HG03039 (cell line): Measurements from ENCODE around the gene NOD2.

Source experiments
- ATAC-seq: cut with Tn5 transposase; IDR thresholded peaks from one replicate; pipeline ENCODE4 v1.9.1; 2021; ENCODE audit warnings: mild to moderate bottlenecking, moderate library complexity; ENCODE audit not compliant: unreplicated experiment

The NOD2 gene

DNA sequence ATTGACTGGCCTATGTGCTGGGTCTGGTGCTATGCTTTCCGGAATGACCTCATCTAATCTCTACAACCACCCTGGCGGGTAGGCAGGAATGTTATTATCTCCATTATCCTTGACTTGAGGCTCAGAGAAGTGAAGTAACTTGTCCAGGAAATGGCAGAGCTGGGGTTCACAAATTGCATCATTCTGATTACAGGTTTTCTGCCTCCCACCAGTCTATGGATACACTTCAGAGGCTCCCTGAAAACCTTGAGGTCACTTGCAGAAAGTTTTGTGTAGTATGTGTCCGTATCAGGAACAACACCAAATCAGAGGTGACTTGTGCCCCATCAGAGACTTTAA is 19.1 kb downstream of the NOD2 start:
- no peak for ATAC-seq

DNA sequence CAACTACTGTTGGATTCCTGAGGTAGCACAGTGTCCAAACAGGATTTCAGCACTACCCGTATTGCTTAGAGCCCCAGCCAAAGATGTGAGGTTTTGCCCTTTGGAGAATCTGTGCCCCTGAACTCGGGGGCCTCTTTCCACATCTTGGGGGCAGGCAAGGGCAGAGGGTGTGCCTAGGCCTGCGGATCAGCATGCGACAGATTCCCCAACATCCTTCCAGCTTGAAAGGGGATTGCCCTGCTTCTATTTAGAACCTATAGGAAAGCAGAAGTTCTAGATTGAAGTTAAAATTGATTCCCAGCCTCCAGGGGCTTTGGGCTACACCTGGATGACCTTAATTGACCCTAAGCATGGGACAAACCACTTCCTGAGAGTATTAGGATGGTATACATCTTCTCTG is 19.6 kb downstream of the NOD2 start:
- no peak for ATAC-seq

DNA sequence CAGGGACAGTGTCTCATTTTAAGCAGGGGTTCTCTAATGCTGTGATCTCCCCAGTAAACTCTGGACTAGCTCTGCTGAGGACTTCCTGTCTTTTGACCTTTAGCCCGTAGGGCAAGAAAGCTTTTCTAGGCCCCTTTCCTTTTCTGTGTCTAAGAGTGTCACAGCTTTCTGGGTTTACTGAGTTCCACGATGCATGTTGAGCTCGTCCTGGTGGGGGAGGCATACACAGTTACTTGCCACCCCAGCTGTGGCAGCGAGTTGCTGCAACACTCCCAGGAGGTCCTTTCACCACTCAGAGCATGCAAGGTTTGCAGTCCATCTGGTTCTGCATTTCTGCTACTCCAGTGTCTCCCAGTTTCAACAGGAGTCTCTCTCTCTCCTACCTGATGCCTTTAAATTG is 23.7 kb downstream of the NOD2 start:
- ATAC-seq: no peak

DNA sequence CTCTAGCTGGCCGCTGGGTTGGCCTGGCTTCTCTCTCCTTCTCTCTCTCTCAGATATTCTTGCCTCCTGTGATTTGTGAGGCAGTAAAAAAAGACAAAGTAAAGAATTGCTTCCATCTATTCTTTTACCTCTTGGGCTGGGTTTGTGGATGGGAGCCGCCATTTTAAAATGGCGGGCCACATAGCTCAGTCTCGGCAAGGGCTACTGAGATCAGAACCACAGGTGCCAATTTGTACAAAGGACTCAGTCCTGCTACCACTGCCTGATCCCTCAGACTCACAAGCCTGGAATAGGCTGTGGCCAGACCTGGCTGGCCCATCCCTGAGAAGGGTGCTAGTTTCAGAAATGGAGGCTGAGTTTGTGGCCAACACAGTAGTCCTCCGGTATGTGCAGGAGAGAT is 24.1 kb downstream of the NOD2 start:
- ATAC-seq: no peak

DNA sequence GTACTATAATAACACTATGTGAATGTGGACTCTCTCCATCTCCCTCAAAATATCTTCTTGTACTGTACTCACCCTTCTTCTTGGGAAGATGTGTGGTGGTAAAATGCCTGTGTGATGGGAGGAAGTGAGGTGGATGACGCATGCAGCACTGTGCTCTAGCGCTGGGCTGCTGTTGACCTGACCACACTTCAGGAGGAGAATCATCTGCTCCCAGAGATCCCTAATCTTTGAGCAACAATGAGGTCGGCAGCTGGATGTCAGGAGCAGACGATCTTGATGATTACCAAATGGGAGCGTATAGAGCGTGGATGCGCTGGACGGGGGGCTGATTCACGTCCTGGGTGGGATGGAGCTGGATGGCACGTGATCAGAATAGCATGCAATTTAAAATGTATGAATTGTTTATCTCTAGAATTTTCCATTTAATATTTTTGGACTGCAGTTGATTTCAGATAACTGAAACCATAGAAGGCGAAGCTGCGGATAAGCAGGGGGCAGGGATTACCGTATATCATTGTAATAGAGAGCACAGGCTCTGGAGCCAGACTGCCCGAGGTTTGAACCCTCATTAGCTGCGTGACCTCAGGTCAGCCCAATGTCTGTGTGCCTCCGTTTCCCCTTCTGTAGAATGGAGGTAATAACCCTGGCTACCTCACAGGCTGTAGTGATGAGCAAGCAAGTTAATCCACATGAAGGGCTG is 24.8 kb downstream of the NOD2 start:
- ATAC-seq: no peak

DNA sequence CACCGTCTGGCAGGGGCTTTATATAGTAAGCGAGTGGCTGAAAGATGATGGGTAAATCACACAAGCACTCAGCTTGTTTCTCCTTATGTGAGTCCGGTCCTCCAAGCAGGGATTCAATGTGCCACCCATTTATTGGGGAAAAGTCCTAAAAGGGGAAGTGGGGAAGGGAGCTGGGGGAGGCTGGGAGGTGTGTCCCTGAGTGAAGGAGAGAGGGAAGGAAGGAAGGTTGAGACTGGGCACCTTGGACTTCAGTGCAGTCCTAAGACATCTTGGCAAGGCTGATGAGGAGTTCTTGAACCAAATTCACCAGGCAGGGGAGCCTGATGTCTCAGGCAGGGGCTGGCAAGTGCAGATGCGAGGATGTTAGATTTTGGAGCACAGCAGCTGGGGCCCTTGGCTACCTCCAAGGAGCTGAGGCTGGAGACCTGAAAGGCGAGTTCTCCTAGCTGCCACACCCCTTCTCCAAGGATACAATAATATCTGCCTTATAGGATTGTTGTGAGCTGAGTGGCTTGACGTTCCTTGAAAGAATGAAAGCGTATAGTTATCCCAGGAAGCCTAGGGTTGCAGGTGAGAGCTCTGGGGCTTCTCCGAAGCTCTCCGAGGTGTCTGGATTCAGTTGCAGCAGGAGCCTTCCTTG is 25.5 kb downstream of the NOD2 start:
- no peak for ATAC-seq

DNA sequence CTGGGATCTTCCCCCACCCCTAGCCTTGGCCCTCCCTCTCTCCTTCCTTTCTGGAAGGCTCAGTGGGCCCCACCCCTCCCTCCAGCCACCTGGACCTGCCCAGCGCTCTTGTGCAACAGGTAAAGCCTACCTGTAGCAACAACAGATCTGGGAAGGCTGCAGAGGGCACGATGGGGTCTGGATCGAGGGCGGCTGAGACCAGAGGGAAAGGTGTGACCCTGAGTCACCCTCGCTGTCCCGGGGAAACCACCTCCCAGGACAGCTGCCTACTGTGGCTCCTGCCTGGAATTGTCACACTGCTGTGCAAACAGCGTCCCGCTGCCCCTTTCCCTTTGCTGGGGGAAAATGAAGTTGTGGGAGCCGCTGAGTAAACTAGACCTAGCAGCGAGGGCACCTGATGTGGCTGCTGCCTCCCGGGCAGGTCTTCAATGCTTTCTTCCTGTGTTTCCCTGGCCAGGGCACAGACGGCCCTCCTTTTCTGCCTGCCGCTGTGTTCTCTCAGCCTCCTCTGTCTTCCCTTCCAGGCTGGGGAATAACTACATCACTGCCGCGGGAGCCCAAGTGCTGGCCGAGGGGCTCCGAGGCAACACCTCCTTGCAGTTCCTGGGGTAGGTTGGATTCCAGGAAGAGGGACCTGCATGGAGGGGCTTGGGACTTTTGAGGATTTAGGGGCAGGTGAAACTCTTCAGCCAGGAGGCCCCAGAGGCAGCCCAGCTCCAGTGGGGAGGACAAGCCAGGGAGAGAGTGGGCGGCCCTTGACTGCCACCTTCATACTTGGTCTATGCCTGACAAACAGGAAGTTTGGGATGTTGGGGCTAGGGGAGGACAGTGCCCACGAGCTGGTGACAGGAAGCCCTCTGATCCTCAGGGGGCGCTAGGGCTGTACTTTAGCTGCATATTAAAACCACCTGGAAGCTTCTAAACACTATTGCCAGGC is 26.3 kb downstream of the NOD2 start:
- ATAC-seq: no peak

DNA sequence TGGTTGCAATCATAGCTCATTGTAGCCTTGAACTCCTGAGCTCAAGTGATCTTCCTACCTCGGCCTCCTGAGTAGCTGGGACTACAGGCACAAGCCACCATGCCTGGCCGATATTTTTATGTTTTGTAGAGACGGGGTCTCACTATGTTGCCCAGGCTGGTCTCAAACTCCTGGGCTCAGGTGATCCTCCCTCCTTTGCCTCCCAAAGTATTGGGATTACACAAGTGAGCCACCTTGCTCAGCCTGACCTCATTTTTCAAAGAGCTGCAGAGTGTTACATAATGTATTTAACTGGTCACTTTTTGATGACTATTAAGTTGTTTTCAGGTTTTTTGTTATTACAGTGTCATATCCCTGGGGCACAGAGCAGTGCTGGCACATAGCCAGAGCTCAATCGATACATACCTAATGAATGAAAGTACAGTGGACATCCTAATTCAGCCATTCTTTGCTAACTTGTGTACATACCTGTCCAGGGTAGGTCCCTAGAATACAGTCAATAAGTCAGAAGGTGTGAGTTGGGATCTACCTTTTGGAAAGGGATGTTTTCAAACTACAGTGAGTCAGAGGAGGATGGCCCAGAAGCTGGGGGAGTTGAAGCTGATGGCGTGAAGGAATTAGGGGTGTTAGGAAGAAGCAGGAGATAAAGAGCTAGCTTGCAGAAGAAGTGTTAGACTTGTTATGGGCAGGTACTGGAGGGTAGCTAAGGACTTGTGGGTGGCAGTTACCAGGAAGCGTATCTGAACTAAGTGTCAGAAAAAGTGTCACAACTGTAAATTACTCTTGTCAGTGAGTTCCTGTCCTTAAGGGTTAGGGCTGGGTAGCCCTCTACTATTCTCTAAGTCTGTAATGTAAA is 28.4 kb downstream of the NOD2 start:
- ATAC-seq: no peak

DNA sequence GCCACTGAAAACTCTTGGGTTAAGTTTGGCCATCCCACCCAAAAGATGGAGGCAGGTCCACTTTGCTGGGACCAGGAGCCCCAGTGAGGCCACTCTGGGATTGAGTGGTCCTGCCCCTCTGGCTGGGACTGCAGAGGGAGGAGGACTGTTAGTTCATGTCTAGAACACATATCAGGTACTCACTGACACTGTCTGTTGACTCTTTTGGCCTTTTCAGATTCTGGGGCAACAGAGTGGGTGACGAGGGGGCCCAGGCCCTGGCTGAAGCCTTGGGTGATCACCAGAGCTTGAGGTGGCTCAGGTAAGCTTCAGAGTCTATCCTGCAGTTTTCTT is 29.0 kb downstream of the NOD2 start:
- ATAC-seq: no peak

DNA sequence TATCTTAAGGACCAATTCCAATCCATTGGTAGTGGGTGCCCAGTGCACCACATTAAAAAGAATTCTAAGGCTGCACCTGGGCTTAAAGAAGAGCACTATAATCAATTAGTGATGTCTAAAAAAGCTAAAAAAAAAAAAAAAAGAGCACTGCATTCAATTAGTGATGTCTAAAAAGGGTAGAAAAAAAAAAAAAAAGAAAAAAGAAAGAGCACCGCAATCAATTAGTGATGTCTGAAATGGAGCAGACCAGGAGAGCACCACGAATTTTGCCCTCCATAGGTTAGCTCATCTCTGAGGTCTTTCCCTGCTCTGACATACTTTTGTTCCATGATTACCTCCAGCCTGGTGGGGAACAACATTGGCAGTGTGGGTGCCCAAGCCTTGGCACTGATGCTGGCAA is 29.6 kb downstream of the NOD2 start:
- ATAC-seq: no peak

DNA sequence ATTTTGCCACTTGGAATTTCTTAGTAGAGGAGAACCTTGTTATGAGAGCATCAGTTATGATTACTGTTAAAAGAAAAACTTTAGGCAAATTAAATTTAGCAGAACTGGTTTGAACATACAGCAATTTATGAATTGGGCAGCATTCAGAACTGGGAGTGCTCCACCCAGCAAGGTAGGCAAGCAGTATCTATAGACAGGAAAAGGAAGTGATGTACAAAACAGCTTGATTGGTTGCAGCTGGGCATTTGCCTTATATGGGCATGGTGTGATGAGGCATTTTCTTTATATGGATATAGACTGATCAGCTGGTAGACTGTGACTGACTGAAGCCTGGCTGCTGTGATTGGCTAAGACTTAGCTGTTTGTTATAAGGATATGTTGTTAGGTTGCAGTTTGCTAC is 30.9 kb downstream of the NOD2 start:
- ATAC-seq: no peak

DNA sequence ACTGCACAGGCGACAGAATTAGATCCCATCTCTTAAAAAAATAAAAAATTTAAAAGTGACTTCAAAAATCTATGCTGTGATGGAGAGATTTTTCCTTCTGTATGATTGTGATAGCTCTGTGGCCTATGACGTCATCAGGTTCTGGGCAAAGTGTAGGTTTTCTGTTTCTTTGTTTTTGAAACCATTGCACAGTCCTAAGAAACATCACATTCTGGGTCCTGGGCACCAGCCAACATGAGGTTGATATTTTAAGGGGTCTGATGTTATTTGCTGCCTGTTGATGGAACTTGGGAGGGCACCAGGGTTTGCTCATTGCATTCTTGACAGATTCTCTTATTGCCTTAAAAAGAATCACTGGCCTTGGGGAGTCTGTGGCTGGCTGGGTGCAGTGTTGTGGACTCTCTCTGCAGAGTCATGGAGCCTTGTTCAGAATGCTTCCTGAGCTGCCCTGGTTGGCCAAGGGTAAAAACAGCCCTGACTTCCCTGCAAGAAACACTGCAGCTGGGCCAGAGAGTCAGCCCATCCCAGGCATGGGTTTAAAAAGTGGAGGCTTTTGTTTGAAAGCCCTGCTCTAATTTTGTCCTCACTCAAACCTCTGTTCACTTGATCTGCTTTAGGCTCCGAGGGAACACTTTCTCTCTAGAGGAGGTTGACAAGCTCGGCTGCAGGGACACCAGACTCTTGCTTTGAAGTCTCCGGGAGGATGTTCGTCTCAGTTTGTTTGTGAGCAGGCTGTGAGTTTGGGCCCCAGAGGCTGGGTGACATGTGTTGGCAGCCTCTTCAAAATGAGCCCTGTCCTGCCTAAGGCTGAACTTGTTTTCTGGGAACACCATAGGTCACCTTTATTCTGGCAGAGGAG is 38.0 kb downstream of the NOD2 start:
- no peak for ATAC-seq

DNA sequence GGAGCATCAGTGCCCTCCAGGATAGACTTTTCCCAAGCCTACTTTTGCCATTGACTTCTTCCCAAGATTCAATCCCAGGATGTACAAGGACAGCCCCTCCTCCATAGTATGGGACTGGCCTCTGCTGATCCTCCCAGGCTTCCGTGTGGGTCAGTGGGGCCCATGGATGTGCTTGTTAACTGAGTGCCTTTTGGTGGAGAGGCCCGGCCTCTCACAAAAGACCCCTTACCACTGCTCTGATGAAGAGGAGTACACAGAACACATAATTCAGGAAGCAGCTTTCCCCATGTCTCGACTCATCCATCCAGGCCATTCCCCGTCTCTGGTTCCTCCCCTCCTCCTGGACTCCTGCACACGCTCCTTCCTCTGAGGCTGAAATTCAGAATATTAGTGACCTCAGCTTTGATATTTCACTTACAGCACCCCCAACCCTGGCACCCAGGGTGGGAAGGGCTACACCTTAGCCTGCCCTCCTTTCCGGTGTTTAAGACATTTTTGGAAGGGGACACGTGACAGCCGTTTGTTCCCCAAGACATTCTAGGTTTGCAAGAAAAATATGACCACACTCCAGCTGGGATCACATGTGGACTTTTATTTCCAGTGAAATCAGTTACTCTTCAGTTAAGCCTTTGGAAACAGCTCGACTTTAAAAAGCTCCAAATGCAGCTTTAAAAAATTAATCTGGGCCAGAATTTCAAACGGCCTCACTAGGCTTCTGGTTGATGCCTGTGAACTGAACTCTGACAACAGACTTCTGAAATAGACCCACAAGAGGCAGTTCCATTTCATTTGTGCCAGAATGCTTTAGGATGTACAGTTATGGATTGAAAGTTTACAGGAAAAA is 38.8 kb downstream of the NOD2 start:
- ATAC-seq: no peak

DNA sequence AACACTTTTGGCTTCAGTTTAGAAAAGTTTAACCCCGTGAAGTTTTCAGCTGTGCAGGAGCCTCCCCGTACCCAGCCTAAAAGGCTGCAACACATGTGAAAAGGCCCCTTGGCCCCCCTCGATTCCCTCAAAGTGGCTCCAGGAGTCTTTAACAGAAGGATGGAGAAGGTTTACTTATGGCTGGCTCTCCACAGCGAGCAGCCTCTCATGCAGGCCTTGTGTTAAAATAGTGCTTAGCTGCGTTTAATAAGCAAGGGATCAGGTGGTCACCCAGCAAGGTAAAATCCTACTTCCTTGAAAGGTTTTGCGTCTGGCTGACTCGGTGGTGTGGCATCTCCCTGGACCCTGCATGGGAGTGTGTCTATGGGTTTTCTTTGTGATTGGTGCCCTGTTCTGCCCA is 40.1 kb downstream of the NOD2 start:
- no peak for ATAC-seq

DNA sequence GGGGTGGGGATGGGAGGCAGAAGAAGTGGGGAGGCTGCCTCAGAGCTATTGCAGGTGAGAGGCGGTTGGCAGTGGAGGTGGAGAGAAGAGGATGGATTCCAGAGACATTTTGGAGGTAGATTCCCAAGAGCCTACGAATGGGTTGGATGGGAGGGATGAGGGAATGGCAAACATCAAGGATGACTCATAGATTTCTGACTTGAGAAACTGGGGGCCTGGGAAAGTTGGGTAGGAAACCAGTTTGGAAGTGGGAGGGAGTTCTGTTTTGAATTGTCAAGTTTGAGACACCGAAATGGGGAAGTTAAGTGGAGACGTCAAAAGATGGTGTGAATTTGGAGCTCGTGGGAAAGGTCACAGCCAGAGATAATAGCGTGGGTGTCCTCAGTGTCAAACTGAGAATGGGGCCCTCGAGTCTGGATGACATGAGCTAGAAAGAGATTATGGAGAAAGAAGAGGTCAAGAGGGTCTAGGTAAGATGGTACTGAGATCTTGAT is 42.3 kb downstream of the NOD2 start:
- no peak for ATAC-seq

DNA sequence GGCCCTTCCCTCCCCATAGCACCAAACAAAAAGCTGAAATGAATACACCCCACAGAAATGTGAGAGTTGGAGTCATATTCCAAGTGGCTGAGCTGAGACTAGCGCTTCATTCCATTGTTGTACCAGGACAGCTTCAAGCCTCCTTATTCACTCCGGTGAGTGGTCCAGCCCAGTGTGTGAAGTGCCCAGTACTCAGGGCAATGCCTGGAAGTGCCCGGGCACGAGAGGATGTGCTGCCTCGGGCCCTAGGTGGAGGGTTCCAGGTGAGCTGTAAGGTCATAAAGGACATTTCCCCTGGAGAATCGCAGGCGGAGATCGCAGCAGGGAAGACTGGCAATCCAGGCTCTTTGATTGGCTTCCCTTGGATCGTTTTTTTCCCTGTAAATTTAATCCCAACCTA is 43.0 kb downstream of the NOD2 start:
- no peak for ATAC-seq

DNA sequence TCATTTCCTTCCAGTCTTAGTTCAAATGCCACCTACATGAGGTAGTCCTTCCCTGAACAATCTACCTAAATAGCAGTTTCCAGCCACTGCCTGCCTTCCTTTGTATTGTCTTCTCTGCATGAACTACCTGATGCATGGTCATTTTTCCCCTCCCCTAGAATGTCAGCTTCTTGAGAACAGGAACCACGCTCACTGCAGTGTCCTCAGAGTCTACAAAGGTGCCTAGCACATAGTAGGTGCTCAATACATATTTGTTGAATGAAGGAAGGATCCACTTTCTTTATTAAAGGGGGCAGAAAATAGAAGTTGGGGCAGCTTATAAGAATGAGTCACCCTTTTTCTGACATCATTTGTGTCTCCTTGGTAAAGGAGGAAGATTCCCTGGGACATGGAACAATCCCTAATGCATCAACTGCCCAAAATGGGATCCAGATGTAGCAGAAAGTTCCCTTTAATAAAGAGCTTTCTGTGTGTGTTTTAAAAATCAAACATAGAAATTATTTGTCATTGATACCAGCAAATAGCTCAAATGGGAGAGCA is 44.1 kb downstream of the NOD2 start:
- no peak for ATAC-seq

DNA sequence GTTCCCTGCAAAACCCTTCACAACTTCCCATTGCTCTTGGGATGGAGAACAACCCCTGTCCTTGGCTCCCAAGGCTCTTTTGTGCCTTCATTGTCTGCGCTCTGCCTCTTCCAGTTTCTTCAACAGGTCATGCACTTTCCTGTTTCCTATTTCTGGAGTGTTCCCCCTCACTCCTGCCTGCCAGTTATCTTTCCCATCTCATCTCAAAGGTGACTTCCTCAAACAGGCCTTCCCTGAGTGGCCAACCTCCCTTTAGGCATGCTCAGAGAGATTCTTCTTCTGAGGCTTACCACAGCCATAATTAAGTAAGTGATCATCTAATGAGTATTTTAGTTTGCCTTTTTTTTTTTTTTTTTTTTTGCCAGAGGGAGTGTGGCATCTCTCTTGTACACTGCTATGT is 45.6 kb downstream of the NOD2 start:
- no peak for ATAC-seq

DNA sequence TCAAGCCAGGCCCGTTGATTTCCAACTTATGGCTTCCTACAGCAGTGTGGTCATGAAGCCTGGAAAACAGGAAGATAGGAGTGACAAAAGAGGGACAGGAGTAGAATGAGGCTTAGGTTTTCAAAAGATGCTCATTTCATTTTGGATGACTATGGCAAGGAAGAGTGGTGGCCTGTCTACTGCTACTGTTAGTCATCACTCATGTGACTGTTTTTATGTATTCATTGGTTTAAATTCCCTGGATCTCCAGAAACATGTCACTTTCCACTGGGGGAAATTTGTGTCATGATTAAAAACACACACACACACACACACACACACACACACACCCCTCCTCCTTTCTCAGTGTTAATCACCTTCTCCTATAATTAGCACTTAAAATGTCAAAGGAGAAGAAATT is 47.3 kb downstream of the NOD2 start:
- no peak for ATAC-seq
